ENCODE data around the gene CKAP2L.

DNA sequence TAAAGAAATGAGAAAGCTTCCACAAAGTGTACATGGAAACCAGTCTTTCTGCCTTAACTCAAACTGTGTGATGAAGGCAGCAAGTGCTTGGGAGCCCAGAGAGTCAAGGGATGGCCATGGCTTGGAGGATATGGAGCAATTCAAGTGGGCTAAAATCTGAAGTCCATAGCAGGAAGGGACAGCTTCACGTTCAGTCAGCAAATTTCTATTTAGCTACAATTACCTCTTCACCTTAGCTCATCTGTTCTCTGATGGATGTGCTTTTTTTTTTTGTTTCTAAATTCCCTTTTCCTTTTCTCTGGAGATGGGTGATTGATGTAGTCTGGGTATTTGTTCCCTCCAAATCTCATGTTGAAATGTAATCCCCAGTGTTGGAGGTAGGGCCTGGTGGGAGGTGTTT is 24.8 kb upstream of the CKAP2L start:
- TF ChIP-seq, protein P1, sequence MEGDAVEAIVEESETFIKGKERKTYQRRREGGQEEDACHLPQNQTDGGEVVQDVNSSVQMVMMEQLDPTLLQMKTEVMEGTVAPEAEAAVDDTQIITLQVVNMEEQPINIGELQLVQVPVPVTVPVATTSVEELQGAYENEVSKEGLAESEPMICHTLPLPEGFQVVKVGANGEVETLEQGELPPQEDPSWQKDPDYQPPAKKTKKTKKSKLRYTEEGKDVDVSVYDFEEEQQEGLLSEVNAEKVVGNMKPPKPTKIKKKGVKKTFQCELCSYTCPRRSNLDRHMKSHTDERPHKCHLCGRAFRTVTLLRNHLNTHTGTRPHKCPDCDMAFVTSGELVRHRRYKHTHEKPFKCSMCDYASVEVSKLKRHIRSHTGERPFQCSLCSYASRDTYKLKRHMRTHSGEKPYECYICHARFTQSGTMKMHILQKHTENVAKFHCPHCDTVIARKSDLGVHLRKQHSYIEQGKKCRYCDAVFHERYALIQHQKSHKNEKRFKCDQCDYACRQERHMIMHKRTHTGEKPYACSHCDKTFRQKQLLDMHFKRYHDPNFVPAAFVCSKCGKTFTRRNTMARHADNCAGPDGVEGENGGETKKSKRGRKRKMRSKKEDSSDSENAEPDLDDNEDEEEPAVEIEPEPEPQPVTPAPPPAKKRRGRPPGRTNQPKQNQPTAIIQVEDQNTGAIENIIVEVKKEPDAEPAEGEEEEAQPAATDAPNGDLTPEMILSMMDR (IDR thresholded peaks at IDR 0.05; ENCODE audit: low read depth, low read length) = no peak
- TF ChIP-seq EZH2phosphoT487 (IDR thresholded peaks at IDR 0.05; ENCODE audit: low read depth) = no peak

Measured in OCI-LY3 (cell line).